SK-N-SH (cell line): ENCODE measurements around the gene DIS3L2. TPM values are rescaled to one million over a fixed set of nuclear protein-coding genes. Genes with fewer than 3 reads are reported as not detected.

Source experiments
- CTCF ChIA-PET: fragments of 300-600, 350-600 bp; formaldehyde crosslinking; extraction: SDS; loops from one replicate; lab custom pipeline; 2021; lab: Yijun Ruan, JAX
- POLR2A ChIA-PET: fragments of 350-600 bp; sonication (Branson Sonifier 250); formaldehyde crosslinking; extraction: SDS; loops from one replicate; lab custom pipeline; 2020; ENCODE audit warnings: antibody characterized with exemption, inconsistent platforms; lab: Yijun Ruan, JAX
- DNase-seq: peaks from one replicate; pipeline ENCODE4 v3.0.0; 2012
- H2AFZ ChIP-seq: fragments of 200-600 bp; sonication (generic); 2 replicates; pipeline ENCODE4 v1.8.1; 2016; ENCODE audit warnings: antibody characterized with exemption, mild to moderate bottlenecking, low read depth
- H3F3A ChIP-seq: fragments of 200-600 bp; sonication (generic); replicated peaks from 2 replicates; pipeline ENCODE3; 2016; ENCODE audit warnings: antibody characterized with exemption, mild to moderate bottlenecking; ENCODE audit not compliant: insufficient read depth
- H3K27ac ChIP-seq, 2 experiments: fragments of 200-500 bp in 1 of 2; fragments of 200-600 bp in 1 of 2; sonication (Bioruptor generic) in 1 of 2; sonication (generic), shearing (Covaris generic) in 1 of 2; 2 replicates each; pipeline versions ENCODE4 v1.5.1 to v1.6.1; 2014 to 2016; ENCODE audit warnings: low read depth in 2 of 2, inconsistent platforms in 1 of 2, low read length in 1 of 2, mild to moderate bottlenecking in 1 of 2, mixed read lengths in 1 of 2
- H3K27me3 ChIP-seq: fragments of 200-600 bp; sonication (generic), shearing (Covaris generic); 2 replicates; pipeline ENCODE4 v1.6.1; 2016; ENCODE audit warnings: mixed run types; ENCODE audit not compliant: insufficient read depth
- H3K36me3 ChIP-seq, 2 experiments: fragments of 200-500 bp in 1 of 2; fragments of 200-600 bp in 1 of 2; sonication (Bioruptor generic) in 1 of 2; sonication (generic) in 1 of 2; replicated peaks in 1 of 2; 2 replicates each; pipeline versions ENCODE3 to v1.5.1; 2014 to 2016; ENCODE audit warnings: low read length in 1 of 2, mild to moderate bottlenecking in 1 of 2; ENCODE audit not compliant: insufficient read depth in 2 of 2, control insufficient read depth in 1 of 2
- H3K4me1 ChIP-seq, 2 experiments: fragments of 200-500 bp in 1 of 2; fragments of 200-600 bp in 1 of 2; sonication (Bioruptor generic) in 1 of 2; sonication (generic), shearing (Covaris generic) in 1 of 2; 2 replicates each; pipeline versions ENCODE4 v1.5.1 to v1.6.1; 2014 to 2016; ENCODE audit warnings: low read depth in 1 of 2, low read length in 1 of 2, mixed run types in 1 of 2; ENCODE audit not compliant: insufficient read depth in 2 of 2, control insufficient read depth in 1 of 2
- H3K4me2 ChIP-seq: fragments of 200-600 bp; sonication (generic), shearing (Covaris generic); 2 replicates; pipeline ENCODE4 v1.6.1; 2017; ENCODE audit warnings: mixed run types
- H3K4me3 ChIP-seq, 2 experiments: fragments of 200-500 bp in 1 of 2; fragments of 200-600 bp in 1 of 2; sonication (Bioruptor generic) in 1 of 2; sonication (generic), shearing (Covaris generic) in 1 of 2; 2 replicates each; pipeline versions ENCODE4 v1.5.1 to v1.8.1; 2014 to 2016; ENCODE audit warnings: low read depth in 2 of 2, inconsistent platforms in 1 of 2, low read length in 1 of 2, mild to moderate bottlenecking in 1 of 2, mixed read lengths in 1 of 2, moderate library complexity in 1 of 2
- H3K79me2 ChIP-seq: fragments of 200-600 bp; sonication (generic); 2 replicates; pipeline ENCODE4 v1.8.1; 2017; ENCODE audit warnings: mild to moderate bottlenecking; ENCODE audit not compliant: insufficient read depth
- H3K9ac ChIP-seq: fragments of 200-600 bp; sonication (generic); 2 replicates; pipeline ENCODE4 v1.6.1; 2017; ENCODE audit warnings: mixed run types
- H3K9me2 ChIP-seq: fragments of 200-600 bp; sonication (generic); 2 replicates; pipeline ENCODE4 v1.6.1; 2017; ENCODE audit warnings: mixed run types
- H3K9me3 ChIP-seq: fragments of 200-600 bp; sonication (generic); 2 replicates; pipeline ENCODE4 v1.6.1; 2017; ENCODE audit warnings: mixed run types, mild to moderate bottlenecking, moderate library complexity
- H4K20me1 ChIP-seq: fragments of 200-600 bp; sonication (generic); 2 replicates; pipeline ENCODE4 v1.6.1; 2017; ENCODE audit warnings: mild to moderate bottlenecking, mixed run types; ENCODE audit not compliant: insufficient read depth
- CHD2 ChIP-seq: fragments of 150-350 bp; IDR thresholded peaks from 2 replicates; pipeline ENCODE4 v1.6.1; 2018; ENCODE audit warnings: low read length; ENCODE audit not compliant: partially characterized antibody
- CTCF ChIP-seq: fragments of 200-600 bp; sonication (generic); IDR thresholded peaks from 2 replicates; pipeline ENCODE4 v1.6.1; 2017; ENCODE audit warnings: antibody characterized with exemption, mild to moderate bottlenecking, moderate library complexity
- ELF1 ChIP-seq: IDR thresholded peaks from 2 replicates; pipeline ENCODE4 v1.4.0; 2012
- EP300 ChIP-seq, 2 experiments: IDR thresholded peaks; 2 replicates each; pipeline versions ENCODE4 v1.4.0 to v1.6.1; 2012; ENCODE audit warnings: borderline replicate concordance in 1 of 2, low read depth in 1 of 2, low read length in 1 of 2
- EZH2phosphoT487 ChIP-seq: fragments of 200-600 bp; sonication (generic); IDR thresholded peaks from 2 replicates; pipeline ENCODE4 v1.6.1; 2017; ENCODE audit warnings: low read depth, mixed run types, mild to moderate bottlenecking, antibody characterized with exemption, moderate library complexity, borderline replicate concordance
- FOSL2 ChIP-seq: IDR thresholded peaks from 2 replicates; pipeline ENCODE4 v1.4.0; 2012; ENCODE audit warnings: low read depth, mild to moderate bottlenecking, moderate library complexity, borderline replicate concordance
- FOXJ3 ChIP-seq: sonication (generic); formaldehyde crosslinking; IDR thresholded peaks from 2 replicates; pipeline ENCODE4 v1.5.1; 2020; ENCODE audit warnings: mild to moderate bottlenecking, missing genetic modification reagents
- FOXM1 ChIP-seq: IDR thresholded peaks from 2 replicates; pipeline ENCODE4 v1.4.0; 2012; ENCODE audit warnings: low read depth, mild to moderate bottlenecking
- GATA2 ChIP-seq: sonication (generic); formaldehyde crosslinking; IDR thresholded peaks from 2 replicates; pipeline ENCODE4 v1.5.0; 2020; ENCODE audit warnings: mild to moderate bottlenecking, missing genetic modification reagents
- MAX ChIP-seq: IDR thresholded peaks from 2 replicates; pipeline ENCODE4 v1.4.0; 2012; ENCODE audit warnings: low read depth
- MEF2A ChIP-seq: IDR thresholded peaks from 2 replicates; pipeline ENCODE4 v1.4.0; 2012; ENCODE audit warnings: low read depth, borderline replicate concordance
- NFIC ChIP-seq: IDR thresholded peaks from 2 replicates; pipeline ENCODE4 v1.4.0; 2012; ENCODE audit warnings: borderline replicate concordance
- NRF1 ChIP-seq: IDR thresholded peaks from 2 replicates; pipeline ENCODE4 v1.6.1; 2012; ENCODE audit warnings: low read depth, mild to moderate bottlenecking, low read length
- PBX3 ChIP-seq: IDR thresholded peaks from 2 replicates; pipeline ENCODE4; 2012
- RFX5 ChIP-seq: IDR thresholded peaks from 2 replicates; pipeline ENCODE4 v1.6.1; 2012; ENCODE audit warnings: mild to moderate bottlenecking, improper control_type of control experiment, low read length
- RXRA ChIP-seq: IDR thresholded peaks from 2 replicates; pipeline ENCODE4 v1.4.0; 2012; ENCODE audit warnings: low read depth, mild to moderate bottlenecking, borderline replicate concordance
- TAF1 ChIP-seq: IDR thresholded peaks from 2 replicates; pipeline ENCODE4 v1.6.1; 2012; ENCODE audit warnings: low read depth, mild to moderate bottlenecking, low read length, moderate library complexity, borderline replicate concordance
- USF2 ChIP-seq: fragments of 150-350 bp; IDR thresholded peaks from 2 replicates; pipeline ENCODE4 v1.6.1; 2017; ENCODE audit warnings: antibody characterized with exemption, low read length, low read depth, borderline replicate concordance
- WGBS: methylation state at CpG from one replicate; pipeline ENCODE4 v1.1.6; 2017; ENCODE audit warnings: low lambda C conversion rate; 5-methylcytosine and 5-hydroxymethylcytosine counted together
- polyA plus RNA-seq, 3 experiments: library from polyadenylated mRNA; depleted of rRNA; stranded (reverse); fragments of >200 nt; gene quantifications; 2 replicates each; pipeline ENCODE4 v1.2.3, GENCODE V29; 2012

Gene DIS3L2
- polyA plus RNA-seq, 1 of the 3 experiments (the other 2 are of a cell fraction), result 17.9 TPM

- H3K36me3 ChIP-seq, result peaks cover 0 to 4% of the 10 kb centered on the region in 2 experiments
- H3K4me3 ChIP-seq, result no peak overlapping the region
- H2AFZ ChIP-seq, result no peak overlapping the region
- H3K9ac ChIP-seq, result no peak overlapping the region
- no peak overlapping the region for H3K27ac ChIP-seq
- no peak for TF ChIP-seq RFX5
- TF ChIP-seq FOXM1, result no peak
- no peak for TF ChIP-seq NFIC
- TF ChIP-seq FOSL2, result no peak
- TF ChIP-seq PBX3, result no peak
- no peak for TF ChIP-seq RXRA
- no peak for TF ChIP-seq FOXJ3 (CRISPR knock-in tag)
- no peak for TF ChIP-seq MEF2A
- TF ChIP-seq TAF1, result no peak
- no peak for TF ChIP-seq EP300 (IDR thresholded peaks at IDR 0.05; ENCODE audit: borderline replicate concordance in 1 of 2, low read depth in 1 of 2, low read length in 1 of 2)
- TF ChIP-seq ELF1, result no peak
- TF ChIP-seq MAX, result no peak
- TF ChIP-seq GATA2 (CRISPR knock-in tag), result no peak
- no peak for TF ChIP-seq NRF1
- no peak for TF ChIP-seq CHD2
- no peak for TF ChIP-seq USF2
- no peak for TF ChIP-seq EZH2phosphoT487
- TF ChIP-seq CTCF, result no peak
- ChIA-PET CTCF (no interaction called here), POLR2A (no interaction called here)
- no peak for DNase-seq
- H4K20me1 ChIP-seq, result no peaks in the 10 kb centered on the region
- H3F3A ChIP-seq, result no peaks in the 10 kb centered on the region
- H3K27me3 ChIP-seq, result no peaks in the 10 kb centered on the region
- no peaks in the 10 kb centered on the region for H3K9me2 ChIP-seq
- peaks cover 0 to 8% of the 10 kb centered on the region in 2 experiments; a peak in 1 of 4 replicates for H3K4me1 ChIP-seq
- H3K4me2 ChIP-seq, result no peak overlapping the region
- WGBS, result 96% methylated on average over 9 of the region's 9 CpGs
- H3K9me3 ChIP-seq, result no peaks in the 10 kb centered on the region
- H3K79me2 ChIP-seq, result no peaks in the 10 kb centered on the region
Observed at GRCh38 chr2:232282508-232283055, 321.1 kb downstream of the DIS3L2 start.
